D721Med (cell line): ENCODE data around the gene LRRC59.
A peak's percentile ranks its signal among the peaks of the same experiment; 100 is the strongest.

Experiments
- DNase-seq: peaks from one replicate; pipeline ENCODE4 v3.0.0; 2011; ENCODE audit warnings: low spot score; ENCODE audit not compliant: insufficient read length
- FAIRE-seq: peaks from 2 replicates; lab custom pipeline; 2011; peaks lifted over from hg19 to GRCh38; lab: Jason Lieb, UNC
- TF ChIP-seq, protein P1 (sequence below): IDR thresholded peaks from 2 replicates; pipeline ENCODE4 v1.5.1; 2012; ENCODE audit warnings: mild to moderate bottlenecking, control low read depth; ENCODE audit not compliant: insufficient read depth; ENCODE audit errors: missing control alignments

LRRC59 gene

GRCh38 chr17:50381920-50382319, 15.4 kb downstream of the LRRC59 start:
- FAIRE-seq (no peak), DNase-seq (no peak)
- TF ChIP-seq, protein P1, sequence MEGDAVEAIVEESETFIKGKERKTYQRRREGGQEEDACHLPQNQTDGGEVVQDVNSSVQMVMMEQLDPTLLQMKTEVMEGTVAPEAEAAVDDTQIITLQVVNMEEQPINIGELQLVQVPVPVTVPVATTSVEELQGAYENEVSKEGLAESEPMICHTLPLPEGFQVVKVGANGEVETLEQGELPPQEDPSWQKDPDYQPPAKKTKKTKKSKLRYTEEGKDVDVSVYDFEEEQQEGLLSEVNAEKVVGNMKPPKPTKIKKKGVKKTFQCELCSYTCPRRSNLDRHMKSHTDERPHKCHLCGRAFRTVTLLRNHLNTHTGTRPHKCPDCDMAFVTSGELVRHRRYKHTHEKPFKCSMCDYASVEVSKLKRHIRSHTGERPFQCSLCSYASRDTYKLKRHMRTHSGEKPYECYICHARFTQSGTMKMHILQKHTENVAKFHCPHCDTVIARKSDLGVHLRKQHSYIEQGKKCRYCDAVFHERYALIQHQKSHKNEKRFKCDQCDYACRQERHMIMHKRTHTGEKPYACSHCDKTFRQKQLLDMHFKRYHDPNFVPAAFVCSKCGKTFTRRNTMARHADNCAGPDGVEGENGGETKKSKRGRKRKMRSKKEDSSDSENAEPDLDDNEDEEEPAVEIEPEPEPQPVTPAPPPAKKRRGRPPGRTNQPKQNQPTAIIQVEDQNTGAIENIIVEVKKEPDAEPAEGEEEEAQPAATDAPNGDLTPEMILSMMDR: no peak

- no peak for FAIRE-seq
- DNase-seq: no peak
- TF ChIP-seq, protein P1: no peak
Measured at GRCh38 chr17:50381260-50381815, 16.0 kb downstream of the LRRC59 start.

DNA sequence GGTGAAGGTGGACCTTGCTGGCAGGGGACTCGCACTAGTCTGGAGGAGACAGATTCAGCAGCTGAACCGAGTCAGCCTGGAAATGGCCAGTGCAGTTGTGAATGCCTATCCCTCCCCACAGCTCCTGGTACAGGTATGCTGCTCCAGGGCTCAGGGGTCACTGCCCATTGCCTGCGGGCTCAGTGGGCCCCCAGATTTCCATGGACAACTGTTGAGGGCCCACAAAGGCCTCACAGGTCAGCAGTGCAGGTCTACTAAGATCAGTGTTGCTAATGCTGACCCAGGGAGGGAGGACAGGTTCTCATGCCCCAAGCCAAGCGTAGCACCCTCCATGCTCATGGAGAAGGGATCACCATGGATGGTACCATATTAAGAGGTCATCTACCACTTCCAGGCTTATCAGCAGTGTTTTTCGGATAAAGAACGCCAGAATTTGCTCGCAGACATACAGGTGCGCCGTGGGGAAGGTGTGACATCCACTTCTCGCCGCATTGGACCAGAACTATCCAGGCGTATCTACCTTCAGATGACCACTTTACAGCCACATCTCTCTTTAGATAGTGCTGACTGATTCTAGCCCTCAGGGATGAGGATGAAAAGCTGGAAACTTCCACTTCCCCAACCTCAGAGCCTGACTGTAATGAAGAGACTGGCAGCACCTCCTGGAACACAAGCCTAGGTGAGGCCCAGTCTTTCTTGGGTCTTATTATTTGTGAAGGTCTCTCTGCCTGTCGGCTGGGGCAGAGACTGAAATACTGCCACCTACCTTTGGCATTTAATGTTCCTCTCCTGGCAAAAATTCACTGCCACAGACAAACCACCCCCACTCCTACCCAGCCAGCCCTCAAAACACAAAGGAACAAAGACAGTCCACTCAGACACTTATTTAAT, 16.7 kb downstream of the LRRC59 start:
- TF ChIP-seq, protein P1: peak; percentile 18
- FAIRE-seq (no peak), DNase-seq (no peak)

GRCh38 chr17:50379351-50380132, 17.8 kb downstream of the LRRC59 start:
- no peak for FAIRE-seq
- TF ChIP-seq, protein P1: no peak
- DNase-seq: no peak

- FAIRE-seq (no peak), DNase-seq (no peak)
Measured at GRCh38 chr17:50375858-50376538, 21.3 kb downstream of the LRRC59 start.

GRCh38 chr17:50373705-50374104, 23.6 kb downstream of the LRRC59 start:
- TF ChIP-seq, protein P1: no peak
- no peak for FAIRE-seq
- DNase-seq: no peak

More at GRCh38 chr17:50375858-50376538, 21.3 kb downstream of the LRRC59 start:
- TF ChIP-seq, protein P1: no peak
